ENCODE results near the gene UBE2V1.
"Not testable (repeated sequence)": the region's sequence is repeated elsewhere in the genome, so short reads cannot be mapped to it uniquely, and the experiment has no call there.

GRCh38 chr20:50102551-50102950, 10.4 kb downstream of the UBE2V1 start:
- not testable (repeated sequence) for TF ChIP-seq CTCF (IDR thresholded peaks at IDR 0.05); EZH2 (IDR thresholded peaks at IDR 0.05; ENCODE audit: borderline replicate concordance, insufficient read depth, low read depth, low read length, poor library complexity, severe bottlenecking)
